Measurements from ENCODE around the gene TRIM9.

- TF ChIP-seq, protein P1, sequence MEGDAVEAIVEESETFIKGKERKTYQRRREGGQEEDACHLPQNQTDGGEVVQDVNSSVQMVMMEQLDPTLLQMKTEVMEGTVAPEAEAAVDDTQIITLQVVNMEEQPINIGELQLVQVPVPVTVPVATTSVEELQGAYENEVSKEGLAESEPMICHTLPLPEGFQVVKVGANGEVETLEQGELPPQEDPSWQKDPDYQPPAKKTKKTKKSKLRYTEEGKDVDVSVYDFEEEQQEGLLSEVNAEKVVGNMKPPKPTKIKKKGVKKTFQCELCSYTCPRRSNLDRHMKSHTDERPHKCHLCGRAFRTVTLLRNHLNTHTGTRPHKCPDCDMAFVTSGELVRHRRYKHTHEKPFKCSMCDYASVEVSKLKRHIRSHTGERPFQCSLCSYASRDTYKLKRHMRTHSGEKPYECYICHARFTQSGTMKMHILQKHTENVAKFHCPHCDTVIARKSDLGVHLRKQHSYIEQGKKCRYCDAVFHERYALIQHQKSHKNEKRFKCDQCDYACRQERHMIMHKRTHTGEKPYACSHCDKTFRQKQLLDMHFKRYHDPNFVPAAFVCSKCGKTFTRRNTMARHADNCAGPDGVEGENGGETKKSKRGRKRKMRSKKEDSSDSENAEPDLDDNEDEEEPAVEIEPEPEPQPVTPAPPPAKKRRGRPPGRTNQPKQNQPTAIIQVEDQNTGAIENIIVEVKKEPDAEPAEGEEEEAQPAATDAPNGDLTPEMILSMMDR (IDR thresholded peaks at IDR 0.05; ENCODE audit: low read length), result no peak
- TF ChIP-seq EZH2 (optimal IDR thresholded peaks at IDR 0.05; ENCODE audit: low read depth, low read length), result no peak
These were observed 25.9 kb downstream of the TRIM9 start for GRCh38 chr14:51069055-51069454.
